CD4-positive, alpha-beta T cell treated with Interleukin-21 for 1 hour (primary cell): Measurements from ENCODE around the gene ANKRD34A.

ENCODE experiments used
- DNase-seq: peaks from one replicate; pipeline ENCODE4 v3.0.0-alpha.2; 2020

ANKRD34A gene

GRCh38 chr1:145964328-145965118 is at the start of gene ANKRD34A, which contains the start of gene POLR3GL:
ANKRD34A (minus strand) TSS chr1:145964575; CDS start chr1:145961759, 2,816 bp downstream.
POLR3GL (plus strand) TSS chr1:145964690; CDS start chr1:145974866, 10,176 bp downstream.
- peak; percentile 94 for DNase-seq

- DNase-seq = no peak
Observed at GRCh38 chr1:146013559-146013922, 49.2 kb upstream of the ANKRD34A start.

GRCh38 chr1:146012703-146013558 is 48.6 kb upstream of the ANKRD34A start:
- peak; percentile 82 for DNase-seq

GRCh38 chr1:146010126-146010738 is 45.9 kb upstream of the ANKRD34A start:
- no peak for DNase-seq

GRCh38 chr1:146007489-146008133 is 43.2 kb upstream of the ANKRD34A start:
- no peak for DNase-seq

GRCh38 chr1:146001709-146002108 is 37.3 kb upstream of the ANKRD34A start:
- no peak for DNase-seq

GRCh38 chr1:145999321-146000024 is 35.1 kb upstream of the ANKRD34A start:
- DNase-seq = peak; percentile 69

- DNase-seq = no peak
Observed at GRCh38 chr1:145997718-145998023, 33.3 kb upstream of the ANKRD34A start.

GRCh38 chr1:145997016-145997717 is 32.8 kb upstream of the ANKRD34A start:
- peak; percentile 75 for DNase-seq

- DNase-seq = peak; percentile 94
Observed at GRCh38 chr1:145996433-145997015, 32.1 kb upstream of the ANKRD34A start, which contains the start of gene TXNIP. TXNIP (minus strand) TSS chr1:145996579; CDS start chr1:145996266, 313 bp downstream.

- DNase-seq = no peak
Observed at GRCh38 chr1:145995964-145996432, 31.6 kb upstream of the ANKRD34A start.

- DNase-seq = no peak
Observed at GRCh38 chr1:145995148-145995881, 30.9 kb upstream of the ANKRD34A start.

- DNase-seq = no peak
Observed at GRCh38 chr1:145994391-145995120, 30.2 kb upstream of the ANKRD34A start.

GRCh38 chr1:145993618-145994390 is 29.4 kb upstream of the ANKRD34A start:
- no peak for DNase-seq

GRCh38 chr1:145992958-145993617 is 28.7 kb upstream of the ANKRD34A start:
- no peak for DNase-seq

- DNase-seq = peak; percentile 23
Observed at GRCh38 chr1:145992502-145992936, 28.1 kb upstream of the ANKRD34A start.

- peak; percentile 47 for DNase-seq
Observed at GRCh38 chr1:145991735-145992412, 27.5 kb upstream of the ANKRD34A start.
